Gastrocnemius medialis (tissue), 4 donors: ENCODE measurements around the gene PGS1. TPM values are rescaled to one million over a fixed set of nuclear protein-coding genes. Genes with fewer than 3 reads are reported as not detected.
A peak's percentile ranks its signal among the peaks of the same experiment; 100 is the strongest.

ENCODE experiments used
- ATAC-seq, 2 donors: fragments of 150-250 bp; one replicate each; pipeline ENCODE4 v1.9.1; 2016
- DNase-seq, 2 donors: peaks; one replicate each; pipeline ENCODE4 v3.0.0-alpha.2; 2019
- H3K27ac ChIP-seq, 4 donors: fragments of 200-600 bp; sonication (generic); 1 replicate in 1 of 4; 2 replicates in 3 of 4; pipeline ENCODE4 v1.5.1; 2016 to 2018; ENCODE audit warnings: mild to moderate bottlenecking in 2 of 4, moderate library complexity in 1 of 4
- H3K27me3 ChIP-seq, 3 donors: fragments of 200-600 bp; sonication (generic) in 2 of 3; 1 replicate in 1 of 3; 2 replicates in 2 of 3; pipeline versions ENCODE4 v1.5.1 to v1.6.0; 2016 to 2019; ENCODE audit warnings: mild to moderate bottlenecking in 1 of 3, moderate library complexity in 1 of 3
- H3K36me3 ChIP-seq, 2 donors: fragments of 200-600 bp; sonication (generic) in 1 of 2; one replicate each; pipeline ENCODE4 v1.5.1; 2017 to 2018
- H3K4me1 ChIP-seq, 2 donors: fragments of 200-600 bp; sonication (generic) in 1 of 2; one replicate each; pipeline ENCODE4 v1.5.1; 2016 to 2017; ENCODE audit warnings: mild to moderate bottlenecking in 2 of 2
- H3K4me3 ChIP-seq, 4 donors: fragments of 200-600 bp; sonication (generic) in 3 of 4; 1 replicate in 1 of 4; 2 replicates in 3 of 4; pipeline ENCODE4 v1.5.1; 2016 to 2019; ENCODE audit warnings: mild to moderate bottlenecking in 2 of 4
- H3K9me3 ChIP-seq, 3 donors: fragments of 200-600 bp; sonication (generic) in 2 of 3; 1 replicate in 1 of 3; 2 replicates in 2 of 3; pipeline ENCODE4 v1.5.1; 2016 to 2019
- CTCF ChIP-seq, 5 experiments: fragments of 450-650 bp in 3 of 5; fragments of 200-600 bp in 2 of 5; sonication (generic) in 2 of 5; IDR thresholded peaks in 4 of 5; conservative IDR thresholded peaks in 1 of 5; 1 replicate in 4 of 5; 2 replicates in 1 of 5; pipeline ENCODE4 v1.5.1; 2016 to 2019; ENCODE audit warnings: antibody characterized with exemption in 5 of 5, mild to moderate bottlenecking in 3 of 5, moderate library complexity in 3 of 5
- POLR2A ChIP-seq, 2 donors: fragments of 450-650 bp; IDR thresholded peaks; one replicate each; pipeline ENCODE4 v1.6.1; 2017; ENCODE audit warnings: antibody characterized with exemption in 2 of 2, mild to moderate bottlenecking in 2 of 2, moderate library complexity in 2 of 2
- in situ Hi-C, 4 donors: fragments of 200-750 bp; cut with MboI; loops; one replicate each; pipeline versions ENCODE4 v1.15.0 to v1.8.0; 2017; ENCODE audit warnings: low sequenced_read_pairs in 4 of 4
- intact Hi-C: fragments of 100-400 bp; cut with DNase I; formaldehyde crosslinking; loops from one replicate; pipeline ENCODE4 v1.15.1; 2023; ENCODE audit warnings: low total_unique reads
- total RNA-seq, 4 donors: library from RNA; depleted of rRNA; stranded (reverse); fragments of >200 nt; gene quantifications; one replicate each; pipeline versions ENCODE4 v1.1.0 to v1.2.3, GENCODE V29; 2016

PGS1 gene
- total RNA-seq, 4 donors from 2014 or later, result 16.6 to 30.0 (median 21.8) TPM

GRCh38 chr17:78379131-78379491 lies 662 bp downstream of the PGS1 start:
- Histone ChIP-seq H3K36me3 (peaks cover 0 to 3% of the 10 kb centered on the region in 2 donors), H3K9me3 (no peaks in the 10 kb centered on the region), H3K4me3 (peak overlapping the region; percentile 74 to 99 (median 96)), H3K4me1 (peaks cover 42 to 48% of the 10 kb centered on the region in 2 donors), H3K27me3 (no peaks in the 10 kb centered on the region), H3K27ac (peak overlapping the region; percentile 84 to 91 (median 86))
- in situ Hi-C loops, result loop anchor here in 1 of 4 donors (10.0 kb wide), 1 partner anchor 46 kb away; no protein-coding TSS in a partner anchor
- intact Hi-C loops, result loop anchor here (2.0 kb wide), 1 partner anchor 36 kb away; no protein-coding TSS in a partner anchor
- DNase-seq, result no peak
- peak in 1 of 2 donors; percentile 23 for ATAC-seq
- TF ChIP-seq POLR2A (IDR thresholded peaks at IDR 0.05) (no peak), CTCF (IDR thresholded peaks at IDR 0.05 in 4 of 5, conservative IDR thresholded peaks at IDR 0.05 in 1 of 5) (no peak)

GRCh38 chr17:78380370-78380769 lies 1.9 kb downstream of the PGS1 start:
- H3K36me3 ChIP-seq, result peaks cover 0 to 3% of the 10 kb centered on the region in 2 donors
- H3K27ac ChIP-seq, result peak overlapping the region; percentile 39 to 87 (median 77)
- intact Hi-C loops (no loop called here), in situ Hi-C loops (no loop called here)
- no peak for TF ChIP-seq CTCF (IDR thresholded peaks at IDR 0.05 in 4 of 5, conservative IDR thresholded peaks at IDR 0.05 in 1 of 5)
- no peak for TF ChIP-seq POLR2A (IDR thresholded peaks at IDR 0.05)
- H3K9me3 ChIP-seq, result no peaks in the 10 kb centered on the region
- H3K4me1 ChIP-seq, result peaks cover 54 to 60% of the 10 kb centered on the region in 2 donors
- no peak for DNase-seq
- no peak for ATAC-seq
- no peaks in the 10 kb centered on the region for H3K27me3 ChIP-seq
- no peak overlapping the region for H3K4me3 ChIP-seq

GRCh38 chr17:78381601-78382232 lies 3.3 kb downstream of the PGS1 start:
- TF ChIP-seq POLR2A (IDR thresholded peaks at IDR 0.05) (peak in 1 of 2 donors; percentile 39), CTCF (IDR thresholded peaks at IDR 0.05 in 4 of 5, conservative IDR thresholded peaks at IDR 0.05 in 1 of 5) (no peak)
- intact Hi-C loops (loop anchor here (2.0 kb wide), 1 partner anchor 15 kb away; no protein-coding TSS in a partner anchor), in situ Hi-C loops (no loop called here)
- Histone ChIP-seq H3K27ac (peak overlapping the region; percentile 39 to 87 (median 77)), H3K9me3 (no peaks in the 10 kb centered on the region), H3K4me3 (no peak overlapping the region), H3K36me3 (peaks cover 0 to 3% of the 10 kb centered on the region in 2 donors), H3K27me3 (no peaks in the 10 kb centered on the region), H3K4me1 (peaks cover 68 to 73% of the 10 kb centered on the region in 2 donors)
- ATAC-seq (peak; percentile 15 to 31), DNase-seq (no peak)

DNA sequence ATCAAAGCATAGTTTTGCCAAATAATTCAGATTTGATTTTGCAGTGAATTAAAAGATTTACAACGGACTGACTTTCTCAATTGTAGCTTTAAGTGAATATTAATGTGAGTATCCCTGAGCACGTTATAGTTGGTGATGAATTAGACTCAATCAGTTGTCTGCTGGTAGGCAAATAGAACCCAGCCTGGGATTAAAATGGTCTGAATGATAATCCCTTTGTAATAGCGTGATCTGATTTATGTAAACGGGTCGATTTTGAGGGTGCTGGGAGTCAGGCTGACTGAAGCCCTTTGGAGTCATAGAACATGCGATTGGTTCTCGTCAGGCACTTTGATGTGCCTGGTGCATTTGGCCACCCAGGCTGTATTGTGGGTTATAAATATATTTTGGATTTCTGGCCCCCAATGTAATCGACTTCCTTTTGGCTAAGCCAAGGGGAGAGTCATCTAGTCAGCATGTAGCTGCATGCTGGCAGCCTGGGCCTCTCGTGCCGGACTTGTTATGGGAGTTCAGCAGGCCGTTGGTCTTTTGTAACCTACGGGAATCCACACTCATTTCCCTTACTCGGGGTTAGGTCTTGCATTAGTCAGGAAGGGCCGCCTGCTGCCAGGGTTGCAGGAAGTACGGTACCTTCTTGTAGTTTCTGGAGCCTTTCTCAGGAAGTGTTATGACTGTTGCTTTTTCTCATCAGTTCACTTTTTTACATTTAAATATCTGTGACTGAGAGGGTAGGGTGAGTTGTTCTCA lies 5.4 kb downstream of the PGS1 start:
- H3K27me3 ChIP-seq, result no peaks in the 10 kb centered on the region
- H3K4me1 ChIP-seq, result peaks cover 83 to 85% of the 10 kb centered on the region in 2 donors
- peak; percentile 66 to 84 for DNase-seq
- H3K4me3 ChIP-seq, result no peak overlapping the region
- H3K36me3 ChIP-seq, result peaks cover 0 to 3% of the 10 kb centered on the region in 2 donors
- peak overlapping the region; percentile 78 to 87 (median 82) for H3K27ac ChIP-seq
- H3K9me3 ChIP-seq, result no peaks in the 10 kb centered on the region
- intact Hi-C loops, result loop anchor here (2.0 kb wide), 1 partner anchor 13 kb away; no protein-coding TSS in a partner anchor
- TF ChIP-seq POLR2A (IDR thresholded peaks at IDR 0.05) (peak; percentile 36 to 59), CTCF (IDR thresholded peaks at IDR 0.05 in 4 of 5, conservative IDR thresholded peaks at IDR 0.05 in 1 of 5) (no peak)
- ATAC-seq, result peak; percentile 75 to 87
- in situ Hi-C loops, result no loop called here
